BLaER1 (cell line): ENCODE measurements around the gene MAPK10.

Source experiments
- H3K27ac ChIP-seq: shearing (Covaris generic); formaldehyde crosslinking; 2 replicates; pipeline ENCODE4 v1.8.1; 2022
- H3K27me3 ChIP-seq: shearing (Covaris generic); formaldehyde crosslinking; 2 replicates; pipeline ENCODE4 v1.8.1; 2022
- H3K36me3 ChIP-seq: shearing (Covaris generic); formaldehyde crosslinking; 2 replicates; pipeline ENCODE4 v1.8.1; 2022
- H3K4me1 ChIP-seq: shearing (Covaris generic); formaldehyde crosslinking; 2 replicates; pipeline ENCODE4 v1.8.1; 2022
- H3K4me2 ChIP-seq: shearing (Covaris generic); formaldehyde crosslinking; 2 replicates; pipeline ENCODE4 v1.8.1; 2022
- H3K4me3 ChIP-seq: shearing (Covaris generic); formaldehyde crosslinking; 2 replicates; pipeline ENCODE4 v1.8.1; 2022
- H3K9ac ChIP-seq: shearing (Covaris generic); formaldehyde crosslinking; 2 replicates; pipeline ENCODE4 v1.8.1; 2022
- H3K9me3 ChIP-seq: shearing (Covaris generic); formaldehyde crosslinking; 2 replicates; pipeline ENCODE4 v1.8.1; 2022
- H4K20me1 ChIP-seq: shearing (Covaris generic); formaldehyde crosslinking; 2 replicates; pipeline ENCODE4 v1.8.1; 2022
- Cebpa-rat ChIP-seq: shearing (Covaris generic); IDR thresholded peaks from 2 replicates; pipeline ENCODE4 v1.8.1; 2022

MAPK10 gene

GRCh38 chr4:86319390-86319789 is 40.5 kb downstream of the MAPK10 start:
- H3K4me1 ChIP-seq = peaks cover 5% of the 10 kb centered on the region; the same call in 1 of the 2 replicates
- H3K4me2 ChIP-seq = no peak overlapping the region
- no peaks in the 10 kb centered on the region for H3K27me3 ChIP-seq
- H3K27ac ChIP-seq = no peak overlapping the region
- H3K36me3 ChIP-seq = no peaks in the 10 kb centered on the region
- H3K4me3 ChIP-seq = no peak overlapping the region
- no peak for TF ChIP-seq Cebpa-rat
- H3K9ac ChIP-seq = no peak overlapping the region
- no peaks in the 10 kb centered on the region for H4K20me1 ChIP-seq
- no peaks in the 10 kb centered on the region for H3K9me3 ChIP-seq

- Histone ChIP-seq H3K4me3 (no peak overlapping the region), H3K27me3 (no peaks in the 10 kb centered on the region), H3K9me3 (no peaks in the 10 kb centered on the region), H3K4me2 (no peak overlapping the region), H3K36me3 (no peaks in the 10 kb centered on the region), H3K9ac (no peak overlapping the region), H4K20me1 (no peaks in the 10 kb centered on the region), H3K4me1 (no peaks in the 10 kb centered on the region), H3K27ac (no peak overlapping the region)
- TF ChIP-seq Cebpa-rat = no peak
Measured at GRCh38 chr4:86315579-86315978, 44.3 kb downstream of the MAPK10 start.

- H3K9me3 ChIP-seq = no peaks in the 10 kb centered on the region
- H4K20me1 ChIP-seq = no peaks in the 10 kb centered on the region
- no peak overlapping the region for H3K4me3 ChIP-seq
- H3K27me3 ChIP-seq = no peaks in the 10 kb centered on the region
- no peak for TF ChIP-seq Cebpa-rat
- no peak overlapping the region for H3K27ac ChIP-seq
- no peak overlapping the region for H3K4me2 ChIP-seq
- H3K4me1 ChIP-seq = no peaks in the 10 kb centered on the region
- no peaks in the 10 kb centered on the region for H3K36me3 ChIP-seq
- no peak overlapping the region for H3K9ac ChIP-seq
Measured at GRCh38 chr4:86313656-86314055, 46.2 kb downstream of the MAPK10 start.

GRCh38 chr4:86307432-86307831 is 52.4 kb downstream of the MAPK10 start:
- Histone ChIP-seq H3K4me1 (peaks cover 16% of the 10 kb centered on the region), H3K9me3 (no peaks in the 10 kb centered on the region), H3K4me3 (no peak overlapping the region), H3K9ac (no peak overlapping the region), H3K27me3 (no peaks in the 10 kb centered on the region), H3K4me2 (peak overlapping the region; percentile 43), H3K27ac (no peak overlapping the region), H3K36me3 (no peaks in the 10 kb centered on the region), H4K20me1 (no peaks in the 10 kb centered on the region)
- no peak for TF ChIP-seq Cebpa-rat

- H3K9me3 ChIP-seq = no peaks in the 10 kb centered on the region
- H4K20me1 ChIP-seq = no peaks in the 10 kb centered on the region
- peaks cover 22% of the 10 kb centered on the region for H3K4me1 ChIP-seq
- no peak for TF ChIP-seq Cebpa-rat
- H3K4me2 ChIP-seq = peak overlapping the region; percentile 43
- H3K4me3 ChIP-seq = no peak overlapping the region
- no peaks in the 10 kb centered on the region for H3K27me3 ChIP-seq
- no peaks in the 10 kb centered on the region for H3K36me3 ChIP-seq
- no peak overlapping the region for H3K9ac ChIP-seq
- no peak overlapping the region for H3K27ac ChIP-seq
Measured at GRCh38 chr4:86306816-86307215, 53.0 kb downstream of the MAPK10 start.

GRCh38 chr4:86302830-86303229 is 57.0 kb downstream of the MAPK10 start:
- TF ChIP-seq Cebpa-rat = no peak

GRCh38 chr4:86302251-86302650 is 57.6 kb downstream of the MAPK10 start:
- H3K27me3 ChIP-seq = no peaks in the 10 kb centered on the region
- H3K4me2 ChIP-seq = peak overlapping the region; percentile 12; the same call in 1 of the 2 replicates
- no peak overlapping the region for H3K27ac ChIP-seq
- no peak overlapping the region for H3K4me3 ChIP-seq
- no peak overlapping the region for H3K9ac ChIP-seq
- H3K4me1 ChIP-seq = peaks cover 15% of the 10 kb centered on the region
- H3K36me3 ChIP-seq = no peaks in the 10 kb centered on the region
- no peaks in the 10 kb centered on the region for H4K20me1 ChIP-seq
- H3K9me3 ChIP-seq = no peaks in the 10 kb centered on the region
- TF ChIP-seq Cebpa-rat = no peak

More at GRCh38 chr4:86302830-86303229, 57.0 kb downstream of the MAPK10 start:
- H3K27me3 ChIP-seq = no peaks in the 10 kb centered on the region
- no peaks in the 10 kb centered on the region for H3K36me3 ChIP-seq
- H3K27ac ChIP-seq = no peak overlapping the region
- H3K9me3 ChIP-seq = no peaks in the 10 kb centered on the region
- H3K4me2 ChIP-seq = no peak overlapping the region
- no peak overlapping the region for H3K9ac ChIP-seq
- H3K4me1 ChIP-seq = peaks cover 20% of the 10 kb centered on the region
- H4K20me1 ChIP-seq = no peaks in the 10 kb centered on the region
- no peak overlapping the region for H3K4me3 ChIP-seq

- no peak overlapping the region for H3K9ac ChIP-seq
- no peaks in the 10 kb centered on the region for H3K27me3 ChIP-seq
- no peaks in the 10 kb centered on the region for H3K36me3 ChIP-seq
- no peak overlapping the region for H3K4me2 ChIP-seq
- no peak for TF ChIP-seq Cebpa-rat
- H4K20me1 ChIP-seq = no peaks in the 10 kb centered on the region
- no peaks in the 10 kb centered on the region for H3K9me3 ChIP-seq
- no peak overlapping the region for H3K4me3 ChIP-seq
- H3K27ac ChIP-seq = no peak overlapping the region
- H3K4me1 ChIP-seq = peaks cover 8% of the 10 kb centered on the region; the same call in 1 of the 2 replicates
Measured at GRCh38 chr4:86300516-86300915, 59.3 kb downstream of the MAPK10 start.

GRCh38 chr4:86296865-86297264 is 63.0 kb downstream of the MAPK10 start:
- Histone ChIP-seq H3K4me1 (peaks cover 2% of the 10 kb centered on the region; the same call in 1 of the 2 replicates), H3K27me3 (no peaks in the 10 kb centered on the region), H3K9ac (no peak overlapping the region), H4K20me1 (no peaks in the 10 kb centered on the region), H3K9me3 (no peaks in the 10 kb centered on the region), H3K27ac (no peak overlapping the region), H3K36me3 (no peaks in the 10 kb centered on the region), H3K4me3 (no peak overlapping the region), H3K4me2 (no peak overlapping the region)
- TF ChIP-seq Cebpa-rat = no peak

GRCh38 chr4:86294883-86295282 is 65.0 kb downstream of the MAPK10 start:
- TF ChIP-seq Cebpa-rat = no peak
- H3K4me1 ChIP-seq = no peaks in the 10 kb centered on the region
- no peak overlapping the region for H3K9ac ChIP-seq
- H3K27ac ChIP-seq = no peak overlapping the region
- no peak overlapping the region for H3K4me2 ChIP-seq
- H3K4me3 ChIP-seq = no peak overlapping the region
- no peaks in the 10 kb centered on the region for H3K27me3 ChIP-seq
- no peaks in the 10 kb centered on the region for H3K36me3 ChIP-seq
- no peaks in the 10 kb centered on the region for H4K20me1 ChIP-seq
- no peaks in the 10 kb centered on the region for H3K9me3 ChIP-seq

- Histone ChIP-seq H3K4me1 (no peaks in the 10 kb centered on the region), H3K27me3 (no peaks in the 10 kb centered on the region), H3K27ac (no peak overlapping the region), H4K20me1 (no peaks in the 10 kb centered on the region), H3K4me3 (no peak overlapping the region), H3K4me2 (no peak overlapping the region), H3K36me3 (no peaks in the 10 kb centered on the region), H3K9me3 (no peaks in the 10 kb centered on the region), H3K9ac (no peak overlapping the region)
- no peak for TF ChIP-seq Cebpa-rat
Measured at GRCh38 chr4:86291180-86291579, 68.7 kb downstream of the MAPK10 start.
